ENCODE measurements around the gene NELFB. TPM values are rescaled to one million over a fixed set of nuclear protein-coding genes. Genes with fewer than 3 reads are reported as not detected.

Gene NELFB
- total RNA-seq, 1 donor from 2014 or later = 58.2 TPM

DNA sequence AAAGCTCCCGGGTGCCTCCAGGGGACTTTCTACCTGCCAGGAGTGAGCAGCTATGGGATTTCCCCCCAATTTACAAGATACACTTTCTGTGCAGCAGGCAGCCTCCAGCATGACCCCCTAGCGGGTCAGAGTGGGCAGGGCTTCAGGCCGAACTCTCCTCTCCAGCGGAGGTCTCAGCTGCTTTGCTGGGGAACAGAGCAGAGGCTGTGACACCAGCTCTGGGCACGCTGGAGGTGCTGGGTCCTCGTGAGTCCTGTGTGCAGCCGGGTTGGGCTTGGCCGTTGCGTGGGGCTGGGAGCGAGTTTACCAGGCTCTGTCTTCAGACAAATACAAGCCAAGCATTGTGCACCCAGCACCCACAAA is 44.1 kb downstream of the NELFB start:
- Mint-ChIP-seq H3K27ac (no peak overlapping the region), H3K27me3 (peaks cover 24% of the 10 kb centered on the region), H3K9me3 (no peaks in the 10 kb centered on the region), H3K4me1 (peaks cover 19% of the 10 kb centered on the region), H3K36me3 (ENCODE audit: low read depth) (no peaks in the 10 kb centered on the region), H3K4me3 (no peak overlapping the region)
- ChIA-PET CTCF (no interaction called here), POLR2A (interaction anchor here (0.6 to 1.2 kb wide), 2 partner anchors 56 to 172 kb away, joined by 3 to 7 read pairs; no protein-coding TSS in a partner anchor)
- ATAC-seq (ENCODE audit: low read depth) (no peak), DNase-seq (no peak)
- intact Hi-C loops (cut with micrococcal nuclease) = loop anchor here (5.0 kb wide), 1 partner anchor 228 kb away; no protein-coding TSS in a partner anchor
- TF ChIP-seq, protein P1, sequence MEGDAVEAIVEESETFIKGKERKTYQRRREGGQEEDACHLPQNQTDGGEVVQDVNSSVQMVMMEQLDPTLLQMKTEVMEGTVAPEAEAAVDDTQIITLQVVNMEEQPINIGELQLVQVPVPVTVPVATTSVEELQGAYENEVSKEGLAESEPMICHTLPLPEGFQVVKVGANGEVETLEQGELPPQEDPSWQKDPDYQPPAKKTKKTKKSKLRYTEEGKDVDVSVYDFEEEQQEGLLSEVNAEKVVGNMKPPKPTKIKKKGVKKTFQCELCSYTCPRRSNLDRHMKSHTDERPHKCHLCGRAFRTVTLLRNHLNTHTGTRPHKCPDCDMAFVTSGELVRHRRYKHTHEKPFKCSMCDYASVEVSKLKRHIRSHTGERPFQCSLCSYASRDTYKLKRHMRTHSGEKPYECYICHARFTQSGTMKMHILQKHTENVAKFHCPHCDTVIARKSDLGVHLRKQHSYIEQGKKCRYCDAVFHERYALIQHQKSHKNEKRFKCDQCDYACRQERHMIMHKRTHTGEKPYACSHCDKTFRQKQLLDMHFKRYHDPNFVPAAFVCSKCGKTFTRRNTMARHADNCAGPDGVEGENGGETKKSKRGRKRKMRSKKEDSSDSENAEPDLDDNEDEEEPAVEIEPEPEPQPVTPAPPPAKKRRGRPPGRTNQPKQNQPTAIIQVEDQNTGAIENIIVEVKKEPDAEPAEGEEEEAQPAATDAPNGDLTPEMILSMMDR (IDR thresholded peaks at IDR 0.05) = no peak

DNA sequence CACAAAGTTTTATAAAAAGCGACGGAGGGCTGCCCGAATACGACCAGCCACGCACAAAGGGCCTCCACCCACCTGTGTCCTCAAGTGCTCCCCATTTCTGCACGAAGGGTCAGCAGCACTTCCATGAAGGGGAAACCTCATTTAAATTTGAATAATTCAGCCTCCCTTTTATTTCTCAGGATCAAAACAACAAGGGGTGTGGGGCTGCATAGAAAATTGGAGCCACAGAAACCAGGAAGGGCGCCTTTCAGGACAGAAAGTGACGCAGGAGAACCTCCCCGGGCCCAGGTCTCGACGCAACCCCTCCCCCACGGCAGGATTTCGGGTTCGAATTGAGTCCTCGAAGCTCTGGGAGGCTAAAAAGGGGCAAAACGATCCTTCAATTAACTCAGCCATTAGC is 44.8 kb downstream of the NELFB start:
- POLR2A ChIA-PET = interaction anchor here (0.6 kb wide), 1 partner anchor 59 kb away, joined by 3 read pairs; the partner anchor contains the start of gene TUBB4B
- DNase-seq (no peak), ATAC-seq (ENCODE audit: low read depth) (no peak)
- TF ChIP-seq, protein P1 (IDR thresholded peaks at IDR 0.05) = no peak
- peaks cover 16% of the 10 kb centered on the region for H3K4me1 Mint-ChIP-seq
- H3K4me3 Mint-ChIP-seq = no peak overlapping the region
- CTCF ChIA-PET = no interaction called here
- H3K36me3 Mint-ChIP-seq (ENCODE audit: low read depth) = no peaks in the 10 kb centered on the region
- intact Hi-C loops (cut with micrococcal nuclease) = loop anchor here (5.0 kb wide), 1 partner anchor 227 kb away; no protein-coding TSS in a partner anchor
- no peaks in the 10 kb centered on the region for H3K9me3 Mint-ChIP-seq
- no peak overlapping the region for H3K27ac Mint-ChIP-seq
- H3K27me3 Mint-ChIP-seq = peaks cover 21% of the 10 kb centered on the region

DNA sequence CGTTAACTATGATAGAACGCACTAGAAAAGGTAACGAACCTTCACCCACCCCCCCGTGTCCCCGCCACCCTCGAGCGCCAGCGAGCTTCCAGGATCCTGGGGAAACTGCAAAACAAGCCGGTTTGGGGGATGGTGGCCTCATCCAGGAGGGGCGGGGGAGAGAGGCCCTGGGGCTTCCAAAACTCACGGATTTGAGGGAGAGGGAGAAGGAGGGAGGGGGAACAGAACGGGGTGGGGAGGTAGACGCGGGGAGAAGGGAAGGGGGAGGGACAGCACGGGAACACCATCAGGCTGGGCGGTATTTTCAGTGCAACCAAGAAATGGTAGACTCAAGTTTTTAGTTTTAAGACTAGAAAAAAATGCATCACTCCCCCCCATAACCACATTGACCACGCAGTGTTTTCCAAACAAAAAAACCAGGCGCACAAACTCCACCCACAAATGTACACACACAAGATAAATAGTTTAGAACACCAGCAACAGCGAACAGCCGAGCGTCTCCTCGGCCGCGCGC is 45.5 kb downstream of the NELFB start:
- peak overlapping the region; percentile 24 for H3K27ac Mint-ChIP-seq

DNA sequence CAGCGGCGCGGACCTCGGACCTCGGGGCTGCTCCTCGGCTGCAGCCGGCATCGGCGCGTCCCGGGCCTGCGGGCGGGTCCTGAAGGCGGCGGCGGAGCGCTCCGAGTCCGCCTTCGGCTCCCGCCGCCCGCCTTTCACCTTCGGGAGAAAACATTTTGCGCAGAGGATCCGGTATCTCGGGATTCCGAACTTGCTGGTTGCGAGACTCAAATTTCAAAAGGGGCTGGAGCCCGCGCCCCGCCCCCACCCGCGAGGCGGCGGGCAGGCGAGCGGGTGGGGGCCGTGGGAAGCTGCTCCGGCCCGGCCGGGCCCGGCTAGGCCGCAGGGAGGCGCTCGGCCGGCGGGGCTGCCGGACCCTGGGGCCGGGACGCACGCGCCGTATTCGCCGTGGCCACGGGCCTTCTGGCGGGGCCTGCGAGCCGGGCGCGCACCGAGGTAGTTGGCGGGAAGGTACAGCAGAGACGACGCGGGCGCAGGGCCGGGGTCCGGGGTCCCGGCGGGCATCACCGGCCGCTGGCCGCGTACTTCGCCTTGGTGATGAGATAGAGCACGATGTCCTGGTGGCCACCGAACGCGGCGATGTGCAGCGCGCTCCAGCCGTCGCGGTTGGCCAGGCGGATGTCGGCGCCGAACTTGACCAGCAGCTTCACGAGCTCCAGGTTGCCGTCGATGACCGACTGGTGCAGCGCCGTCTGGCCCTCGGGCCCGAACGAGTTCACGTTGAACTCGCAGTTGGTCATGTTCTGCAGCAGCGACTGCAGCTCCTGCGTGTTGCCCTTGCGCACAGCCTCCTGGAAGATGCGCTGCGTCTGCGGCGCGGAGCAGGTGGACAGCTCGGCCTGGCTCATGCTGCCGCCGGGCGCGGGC is 46.2 kb downstream of the NELFB start:
- TF ChIP-seq, protein P1 (IDR thresholded peaks at IDR 0.05) = no peak
- ATAC-seq (ENCODE audit: low read depth) = no peak
- DNase-seq = no peak
- Mint-ChIP-seq H3K36me3 (ENCODE audit: low read depth) (no peaks in the 10 kb centered on the region), H3K27ac (no peak overlapping the region), H3K27me3 (peaks cover 21% of the 10 kb centered on the region), H3K9me3 (no peaks in the 10 kb centered on the region), H3K4me3 (peak overlapping the region; percentile 74), H3K4me1 (peaks cover 20% of the 10 kb centered on the region)
- intact Hi-C loops (cut with micrococcal nuclease) = no loop called here
- CTCF ChIA-PET = interaction anchor here (0.9 to 1.9 kb wide), 7 partner anchors 12 to 142 kb away, joined by 3 to 17 read pairs (median 6); partner anchors contain the start of genes EXD3 and NOXA1
- POLR2A ChIA-PET = interaction anchor here (0.6 to 2.3 kb wide), 8 partner anchors 15 to 267 kb away, joined by 4 to 18 read pairs (median 8); partner anchors contain the start of genes EXD3, NOXA1, TOR4A and TUBB4B

More for the DNA sequence above, 45.5 kb downstream of the NELFB start:
- H3K27me3 Mint-ChIP-seq = peaks cover 21% of the 10 kb centered on the region
- no peaks in the 10 kb centered on the region for H3K36me3 Mint-ChIP-seq (ENCODE audit: low read depth)
- H3K9me3 Mint-ChIP-seq = no peaks in the 10 kb centered on the region
- intact Hi-C loops (cut with micrococcal nuclease) = no loop called here
- ChIA-PET CTCF (no interaction called here), POLR2A (interaction anchor here (0.6 kb wide), 2 partner anchors 60 to 266 kb away, joined by 3 to 10 read pairs; partner anchors contain the start of gene TUBB4B)
- no peak for DNase-seq
- TF ChIP-seq, protein P1 (IDR thresholded peaks at IDR 0.05) = no peak
- H3K4me1 Mint-ChIP-seq = peaks cover 20% of the 10 kb centered on the region
- H3K4me3 Mint-ChIP-seq = peak overlapping the region; percentile 74
- no peak for ATAC-seq (ENCODE audit: low read depth)

DNA sequence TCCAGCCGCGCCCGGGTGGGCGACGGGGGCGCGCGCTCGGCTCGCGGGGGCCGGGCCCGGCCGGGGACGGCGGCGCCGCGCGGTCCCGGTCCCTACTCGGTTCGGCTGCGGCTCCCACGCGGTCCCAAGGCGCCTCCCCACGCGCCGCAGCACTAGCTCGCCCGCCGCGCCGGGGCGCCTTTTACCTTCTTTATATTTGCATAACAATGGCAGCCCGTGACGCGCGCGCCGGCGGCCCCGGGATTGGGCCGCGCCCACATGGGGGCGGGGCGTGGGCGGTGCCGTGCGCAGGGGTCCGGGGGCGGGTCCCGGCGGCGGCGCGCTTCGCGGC is 47.0 kb downstream of the NELFB start, which contains the start of gene NRARP:
Gene NRARP (minus strand): TSS at position 154 of the 331 bp plus-strand sequence. CDS start 343 bp downstream, outside the sequence.
- ChIA-PET CTCF (interaction anchor here (0.8 to 1.9 kb wide), 11 partner anchors 11 to 229 kb away, joined by 3 to 17 read pairs (median 5); partner anchors contain the start of genes EXD3 and NOXA1), POLR2A (interaction anchor here (0.5 to 2.3 kb wide), 12 partner anchors 8 to 455 kb away, joined by 3 to 18 read pairs (median 5); partner anchors contain the start of genes EXD3, NOXA1, TOR4A and TUBB4B)
- TF ChIP-seq, protein P1 (IDR thresholded peaks at IDR 0.05) = no peak
- Mint-ChIP-seq H3K27ac (no peak within 1 kb of the TSS), H3K4me1 (peaks cover 14% of the 10 kb centered on the region), H3K9me3 (no peaks in the 10 kb centered on the region), H3K4me3 (peak within 1 kb of the TSS; percentile 74), H3K27me3 (peaks cover 13% of the 10 kb centered on the region), H3K36me3 (ENCODE audit: low read depth) (no peaks in the 10 kb centered on the region)
- intact Hi-C loops (cut with micrococcal nuclease) = loop anchor here (1.0 kb wide), 4 partner anchors 24 to 143 kb away; partner anchors contain the start of genes EXD3 and NOXA1
- DNase-seq = peak; percentile 95
- ATAC-seq (ENCODE audit: low read depth) = peak; percentile 85

Measured in activated B cell treated with CpG ODN at 0.5 μM for 24 hours (primary cell).